PFSK-1 (cell line): ENCODE data around the gene PSMB7.

Experiments
- FOXP2 ChIP-seq: optimal IDR thresholded peaks from 2 replicates; pipeline ENCODE3; 2011; ENCODE audit warnings: borderline replicate concordance, control low read depth, inconsistent platforms; ENCODE audit not compliant: insufficient read depth; ENCODE audit errors: extremely low read length, extremely low read depth
- POLR2AphosphoS5 ChIP-seq: IDR thresholded peaks from 2 replicates; pipeline ENCODE4 v1.6.1; 2012; ENCODE audit warnings: low read depth, mild to moderate bottlenecking, control low read depth, low read length, moderate library complexity
- SIN3A ChIP-seq: IDR thresholded peaks from 2 replicates; pipeline ENCODE4 v1.6.1; 2012; ENCODE audit warnings: mild to moderate bottlenecking, low read length, moderate library complexity, borderline replicate concordance; ENCODE audit not compliant: insufficient read depth
- TAF1 ChIP-seq: IDR thresholded peaks from 2 replicates; pipeline ENCODE4 v1.6.1; 2012; ENCODE audit warnings: low read length, control low read depth, borderline replicate concordance; ENCODE audit not compliant: insufficient read depth
- TF ChIP-seq, protein P1 (sequence below), 2 experiments: IDR thresholded peaks; 2 replicates each; pipeline versions ENCODE4 v1.6.1 to v1.8.0; 2011 to 2012; ENCODE audit warnings: low read depth in 2 of 2, low read length in 2 of 2, control low read depth in 1 of 2, inconsistent platforms in 1 of 2, mild to moderate bottlenecking in 1 of 2, moderate library complexity in 1 of 2; ENCODE audit not compliant: insufficient read depth in 1 of 2

The PSMB7 gene

DNA sequence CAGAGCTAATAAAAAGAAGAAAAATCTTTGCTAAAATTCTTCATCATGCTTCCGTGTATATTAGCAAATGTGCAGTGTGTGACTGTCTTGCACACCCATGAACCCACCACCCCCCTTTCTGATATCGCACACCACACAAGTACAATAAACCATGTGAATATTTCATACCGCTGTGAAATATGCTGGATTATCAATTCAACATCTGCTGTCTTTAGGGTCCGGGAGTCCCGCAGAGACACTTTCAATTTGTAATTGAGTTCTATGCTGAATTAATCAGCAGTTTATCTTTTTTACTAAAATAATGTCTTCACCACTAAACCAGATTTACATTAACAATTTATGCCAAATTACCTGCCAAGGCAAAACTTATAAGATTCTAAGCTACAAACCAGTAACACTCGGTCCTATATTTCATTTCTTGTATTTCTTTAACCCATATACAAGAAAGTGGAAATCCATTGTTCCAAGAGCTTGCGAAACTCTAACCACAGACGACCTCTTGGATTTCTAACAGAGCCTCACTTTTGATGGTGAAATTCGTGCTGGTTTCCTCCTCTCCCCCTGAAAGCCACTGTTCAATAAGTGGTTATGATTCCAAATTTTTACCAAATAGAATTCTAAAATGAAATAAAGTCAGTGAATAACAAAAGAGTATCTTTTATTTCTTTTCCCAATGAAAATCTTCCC, 44.2 kb downstream of the PSMB7 start:
- TF ChIP-seq, protein P1, sequence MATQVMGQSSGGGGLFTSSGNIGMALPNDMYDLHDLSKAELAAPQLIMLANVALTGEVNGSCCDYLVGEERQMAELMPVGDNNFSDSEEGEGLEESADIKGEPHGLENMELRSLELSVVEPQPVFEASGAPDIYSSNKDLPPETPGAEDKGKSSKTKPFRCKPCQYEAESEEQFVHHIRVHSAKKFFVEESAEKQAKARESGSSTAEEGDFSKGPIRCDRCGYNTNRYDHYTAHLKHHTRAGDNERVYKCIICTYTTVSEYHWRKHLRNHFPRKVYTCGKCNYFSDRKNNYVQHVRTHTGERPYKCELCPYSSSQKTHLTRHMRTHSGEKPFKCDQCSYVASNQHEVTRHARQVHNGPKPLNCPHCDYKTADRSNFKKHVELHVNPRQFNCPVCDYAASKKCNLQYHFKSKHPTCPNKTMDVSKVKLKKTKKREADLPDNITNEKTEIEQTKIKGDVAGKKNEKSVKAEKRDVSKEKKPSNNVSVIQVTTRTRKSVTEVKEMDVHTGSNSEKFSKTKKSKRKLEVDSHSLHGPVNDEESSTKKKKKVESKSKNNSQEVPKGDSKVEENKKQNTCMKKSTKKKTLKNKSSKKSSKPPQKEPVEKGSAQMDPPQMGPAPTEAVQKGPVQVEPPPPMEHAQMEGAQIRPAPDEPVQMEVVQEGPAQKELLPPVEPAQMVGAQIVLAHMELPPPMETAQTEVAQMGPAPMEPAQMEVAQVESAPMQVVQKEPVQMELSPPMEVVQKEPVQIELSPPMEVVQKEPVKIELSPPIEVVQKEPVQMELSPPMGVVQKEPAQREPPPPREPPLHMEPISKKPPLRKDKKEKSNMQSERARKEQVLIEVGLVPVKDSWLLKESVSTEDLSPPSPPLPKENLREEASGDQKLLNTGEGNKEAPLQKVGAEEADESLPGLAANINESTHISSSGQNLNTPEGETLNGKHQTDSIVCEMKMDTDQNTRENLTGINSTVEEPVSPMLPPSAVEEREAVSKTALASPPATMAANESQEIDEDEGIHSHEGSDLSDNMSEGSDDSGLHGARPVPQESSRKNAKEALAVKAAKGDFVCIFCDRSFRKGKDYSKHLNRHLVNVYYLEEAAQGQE (IDR thresholded peaks at IDR 0.05; ENCODE audit: insufficient read depth in 1 of 2, low read depth in 2 of 2, low read length in 2 of 2) = no peak
- TF ChIP-seq FOXP2 = no peak
- TF ChIP-seq TAF1 = no peak
- no peak for TF ChIP-seq POLR2AphosphoS5

DNA sequence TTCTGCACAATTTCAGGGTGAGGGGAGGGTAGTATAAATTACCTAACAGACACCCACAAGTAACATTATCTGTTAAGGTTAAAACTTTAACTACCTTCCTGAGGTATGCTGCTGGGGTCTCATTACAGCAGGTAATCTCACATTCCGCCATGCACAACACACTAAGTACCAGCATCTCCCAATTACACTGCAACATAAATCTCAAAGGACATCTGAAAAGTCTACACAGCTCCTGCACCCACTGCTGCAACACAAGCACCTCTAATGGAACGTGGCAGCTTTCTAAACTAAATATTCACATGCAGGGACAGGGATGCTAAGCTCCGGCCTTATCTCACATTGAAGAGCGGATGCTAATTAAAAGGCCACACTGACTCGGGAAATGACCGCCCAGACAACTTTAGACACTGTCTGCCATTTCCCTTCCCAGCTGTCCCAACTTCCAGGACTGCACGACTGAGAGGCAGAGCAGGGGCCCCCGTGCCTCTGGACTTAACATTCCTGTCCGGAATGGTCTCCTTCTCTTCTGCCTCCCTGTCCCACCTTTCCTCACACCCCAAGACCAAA, 45.9 kb downstream of the PSMB7 start:
- TF ChIP-seq, protein P1 (IDR thresholded peaks at IDR 0.05; ENCODE audit: insufficient read depth in 1 of 2, low read depth in 2 of 2, low read length in 2 of 2) = no peak
- TF ChIP-seq SIN3A (no peak), POLR2AphosphoS5 (no peak), FOXP2 (no peak), TAF1 (no peak)

DNA sequence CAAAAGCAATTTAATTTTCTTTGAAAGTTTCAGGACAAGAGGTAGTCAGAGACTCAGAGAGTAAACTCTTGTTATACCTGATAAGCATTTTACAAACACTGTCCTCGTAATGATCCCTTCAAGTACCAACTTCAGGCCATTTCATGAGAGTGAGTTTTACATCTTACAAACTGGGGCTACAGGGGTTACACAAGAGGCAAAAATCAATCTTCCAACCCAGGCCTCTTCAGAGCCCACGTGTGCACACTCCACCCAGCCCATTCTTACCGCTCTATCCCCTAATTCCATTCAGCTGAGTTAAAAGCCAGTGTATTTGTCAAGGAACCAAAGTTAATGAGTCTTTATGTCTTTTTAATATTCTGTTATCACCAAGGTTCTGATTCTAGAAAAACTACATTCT, 46.5 kb downstream of the PSMB7 start:
- no peak for TF ChIP-seq POLR2AphosphoS5
- TF ChIP-seq, protein P1 (IDR thresholded peaks at IDR 0.05; ENCODE audit: insufficient read depth in 1 of 2, low read depth in 2 of 2, low read length in 2 of 2) = no peak
- no peak for TF ChIP-seq FOXP2
- no peak for TF ChIP-seq SIN3A
- TF ChIP-seq TAF1 = no peak

DNA sequence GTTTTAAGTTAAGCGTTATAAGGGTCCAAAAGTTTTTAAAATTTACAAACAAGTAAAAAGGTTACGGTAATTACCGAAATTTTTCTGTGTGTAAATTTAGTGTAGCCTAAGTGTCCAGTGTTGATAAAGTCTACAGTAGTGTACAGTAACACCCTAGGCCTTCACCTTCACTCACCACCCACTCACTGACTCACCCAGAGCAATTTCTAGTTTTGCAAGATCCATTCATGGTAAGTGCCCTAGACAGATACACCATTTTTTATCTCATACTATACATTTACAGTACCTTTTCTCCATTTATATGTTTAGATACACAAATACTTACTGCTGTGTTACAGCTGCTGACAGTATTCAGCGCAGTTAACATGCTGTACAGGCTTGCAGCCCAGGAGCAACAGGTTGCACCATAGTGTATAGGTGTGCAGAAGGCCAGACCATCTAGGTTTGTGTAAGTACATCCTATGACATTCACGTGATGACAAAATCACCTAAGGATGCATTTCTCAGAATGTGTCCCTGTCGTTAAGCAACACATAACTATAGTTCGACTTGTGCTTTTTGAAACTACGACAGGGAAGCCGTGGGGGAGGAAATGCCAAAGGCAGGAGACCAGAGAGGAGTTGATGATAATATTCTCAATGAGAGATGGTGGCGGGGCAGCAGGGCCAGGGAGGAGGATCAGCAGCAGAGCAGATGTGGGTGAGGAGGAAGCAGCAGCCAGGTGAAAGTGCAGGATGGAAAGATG, 48.6 kb downstream of the PSMB7 start:
- no peak for TF ChIP-seq POLR2AphosphoS5
- TF ChIP-seq, protein P1 (IDR thresholded peaks at IDR 0.05; ENCODE audit: insufficient read depth in 1 of 2, low read depth in 2 of 2, low read length in 2 of 2) = no peak
- no peak for TF ChIP-seq TAF1
- no peak for TF ChIP-seq SIN3A
- no peak for TF ChIP-seq FOXP2
